Activated T-helper 17 cell treated with anti-CD3 and anti-CD28 coated beads, Interleukin-2, amount 50 U/mL, for 72 hours (primary cell): Measurements from ENCODE around the gene FCAMR. TPM values are rescaled to one million over a fixed set of nuclear protein-coding genes. Genes with fewer than 3 reads are reported as not detected.
A peak's percentile ranks its signal among the peaks of the same experiment; 100 is the strongest.

Experiments used
- ATAC-seq: fragments of 150-1000 bp; cut with Tn5 transposase; replicated peaks from 2 replicates; pipeline ENCODE4 v1.10.0; 2021; ENCODE audit warnings: mild to moderate bottlenecking, moderate library complexity
- H3K27ac Mint-ChIP-seq: one replicate; pipeline ENCODE4 v1.8.0; 2022; ENCODE audit warnings: mixed read lengths
- H3K27me3 Mint-ChIP-seq: one replicate; pipeline ENCODE4 v1.8.0; 2022; ENCODE audit warnings: mixed read lengths
- H3K36me3 Mint-ChIP-seq: one replicate; pipeline ENCODE4 v1.8.0; 2022; ENCODE audit warnings: low read depth, mild to moderate bottlenecking, mixed read lengths
- H3K4me1 Mint-ChIP-seq: one replicate; pipeline ENCODE4 v1.8.0; 2022; ENCODE audit warnings: mixed read lengths
- H3K4me3 Mint-ChIP-seq: one replicate; pipeline ENCODE4 v1.8.0; 2022; ENCODE audit warnings: mild to moderate bottlenecking, mixed read lengths
- H3K9me3 Mint-ChIP-seq: one replicate; pipeline ENCODE4 v1.8.0; 2022; ENCODE audit warnings: mixed read lengths
- total RNA-seq, 2 donors: library from RNA; stranded (reverse); gene quantifications; one replicate each; pipeline ENCODE4 v1.2.3, GENCODE V29; 2022

FCAMR gene
- total RNA-seq, 2 donors from 2014 or later, result not detected

DNA sequence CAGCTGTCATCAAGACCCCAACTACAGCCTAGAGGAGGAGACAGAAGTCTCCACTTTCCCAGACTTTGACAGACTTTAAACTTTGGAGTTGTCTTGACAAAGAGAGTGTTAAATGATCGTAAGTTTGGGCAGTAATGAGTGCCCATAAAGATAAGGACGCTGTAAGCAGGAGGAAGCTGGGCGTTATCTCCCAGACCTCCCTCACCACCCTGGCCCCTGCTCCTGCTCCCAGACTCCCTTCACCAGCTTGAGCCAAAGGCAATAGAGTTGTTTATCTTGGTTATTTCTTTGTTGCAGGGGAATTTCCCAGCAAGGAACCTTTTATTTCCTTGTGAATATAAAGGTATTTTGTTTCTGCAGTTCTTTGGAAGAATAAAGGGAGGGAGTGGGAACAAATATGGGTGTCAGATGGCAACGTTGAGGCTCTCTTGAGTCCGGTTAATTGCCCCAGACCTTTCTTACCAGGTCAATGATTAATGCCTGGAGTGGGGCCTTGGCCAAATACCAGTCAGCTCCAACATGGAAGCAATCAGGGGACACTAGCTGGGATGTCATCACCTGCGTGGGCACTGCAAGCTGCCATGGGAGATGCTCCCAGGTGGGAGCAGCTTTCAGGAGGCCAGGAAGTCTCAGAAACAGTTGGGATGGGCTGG lies 28.4 kb downstream of the FCAMR start:
- Mint-ChIP-seq H3K36me3 (no peaks in the 10 kb centered on the region), H3K9me3 (no peaks in the 10 kb centered on the region), H3K27ac (no peak overlapping the region), H3K4me3 (no peak overlapping the region), H3K4me1 (no peaks in the 10 kb centered on the region), H3K27me3 (peaks cover 12% of the 10 kb centered on the region)
- ATAC-seq, result no peak

- no peak for ATAC-seq
- H3K36me3 Mint-ChIP-seq, result no peaks in the 10 kb centered on the region
- H3K27ac Mint-ChIP-seq, result no peak overlapping the region
- H3K27me3 Mint-ChIP-seq, result peaks cover 4% of the 10 kb centered on the region
- H3K4me3 Mint-ChIP-seq, result no peak overlapping the region
- H3K9me3 Mint-ChIP-seq, result no peaks in the 10 kb centered on the region
- H3K4me1 Mint-ChIP-seq, result no peaks in the 10 kb centered on the region
Observed at GRCh38 chr1:206940588-206940936, 29.7 kb downstream of the FCAMR start.

DNA sequence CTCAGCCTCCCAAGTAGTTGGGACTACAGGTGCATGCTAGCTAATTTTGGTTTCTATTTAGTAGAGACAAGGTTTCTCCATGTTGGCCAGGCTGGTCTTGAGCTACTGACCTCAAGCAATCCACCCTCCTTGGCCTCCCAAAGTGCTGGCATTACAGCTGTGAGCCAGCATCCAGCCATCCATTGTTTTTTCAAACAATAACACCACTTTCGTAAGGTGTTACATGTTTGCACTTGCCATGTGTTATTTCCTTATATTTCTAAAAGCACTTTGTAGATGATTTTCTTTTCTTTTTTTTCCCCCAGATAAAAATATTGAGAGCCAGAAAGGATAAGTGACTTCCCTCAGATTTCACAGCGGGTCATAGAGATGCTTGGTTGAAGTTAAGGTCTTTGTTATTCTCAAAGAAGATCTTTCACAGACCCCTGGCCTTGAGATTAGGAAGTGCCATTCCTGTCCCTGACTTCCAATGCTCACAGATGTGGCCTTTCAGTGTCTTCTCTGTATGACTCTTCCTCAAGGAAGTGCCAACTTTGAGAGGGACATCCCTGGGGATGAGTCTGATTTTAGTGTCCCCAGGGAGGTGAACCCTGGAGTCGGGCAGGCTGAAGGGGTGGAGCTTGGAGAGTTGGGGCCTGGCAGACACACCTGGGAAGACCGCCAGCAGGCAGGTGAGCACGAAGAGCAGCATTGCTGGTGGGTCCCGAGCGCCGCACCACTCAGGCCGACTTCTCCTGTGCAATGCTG lies 30.2 kb downstream of the FCAMR start:
- no peaks in the 10 kb centered on the region for H3K9me3 Mint-ChIP-seq
- no peak overlapping the region for H3K4me3 Mint-ChIP-seq
- H3K36me3 Mint-ChIP-seq, result no peaks in the 10 kb centered on the region
- no peaks in the 10 kb centered on the region for H3K4me1 Mint-ChIP-seq
- no peak overlapping the region for H3K27ac Mint-ChIP-seq
- ATAC-seq, result no peak
- H3K27me3 Mint-ChIP-seq, result peaks cover 4% of the 10 kb centered on the region

- no peak overlapping the region for H3K27ac Mint-ChIP-seq
- H3K36me3 Mint-ChIP-seq, result no peaks in the 10 kb centered on the region
- H3K27me3 Mint-ChIP-seq, result peaks cover 4% of the 10 kb centered on the region
- H3K9me3 Mint-ChIP-seq, result no peaks in the 10 kb centered on the region
- ATAC-seq, result no peak
- no peak overlapping the region for H3K4me3 Mint-ChIP-seq
- H3K4me1 Mint-ChIP-seq, result no peaks in the 10 kb centered on the region
Observed at GRCh38 chr1:206939131-206939530, 31.1 kb downstream of the FCAMR start.

DNA sequence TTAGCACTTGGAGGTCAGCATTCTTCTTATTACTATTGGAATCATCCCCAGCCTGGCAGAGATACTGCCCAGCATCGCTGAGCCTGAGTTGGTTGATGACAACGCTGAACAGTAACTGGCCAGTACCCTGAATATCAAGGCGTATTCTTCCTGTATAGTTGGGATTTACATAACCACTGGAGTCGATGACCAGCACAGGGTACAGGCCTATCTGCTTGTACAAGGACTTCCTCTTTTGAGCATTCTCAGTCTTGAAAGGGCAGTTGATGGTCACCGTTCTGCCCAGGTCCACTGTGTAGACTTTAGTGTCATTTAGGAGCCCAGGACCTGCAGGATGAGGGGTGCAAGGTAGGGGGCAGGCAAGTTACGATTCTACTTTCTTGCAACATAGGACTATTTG lies 32.8 kb downstream of the FCAMR start:
- no peak overlapping the region for H3K4me3 Mint-ChIP-seq
- H3K27ac Mint-ChIP-seq, result no peak overlapping the region
- H3K9me3 Mint-ChIP-seq, result no peaks in the 10 kb centered on the region
- no peaks in the 10 kb centered on the region for H3K27me3 Mint-ChIP-seq
- no peaks in the 10 kb centered on the region for H3K4me1 Mint-ChIP-seq
- no peak for ATAC-seq
- no peaks in the 10 kb centered on the region for H3K36me3 Mint-ChIP-seq

DNA sequence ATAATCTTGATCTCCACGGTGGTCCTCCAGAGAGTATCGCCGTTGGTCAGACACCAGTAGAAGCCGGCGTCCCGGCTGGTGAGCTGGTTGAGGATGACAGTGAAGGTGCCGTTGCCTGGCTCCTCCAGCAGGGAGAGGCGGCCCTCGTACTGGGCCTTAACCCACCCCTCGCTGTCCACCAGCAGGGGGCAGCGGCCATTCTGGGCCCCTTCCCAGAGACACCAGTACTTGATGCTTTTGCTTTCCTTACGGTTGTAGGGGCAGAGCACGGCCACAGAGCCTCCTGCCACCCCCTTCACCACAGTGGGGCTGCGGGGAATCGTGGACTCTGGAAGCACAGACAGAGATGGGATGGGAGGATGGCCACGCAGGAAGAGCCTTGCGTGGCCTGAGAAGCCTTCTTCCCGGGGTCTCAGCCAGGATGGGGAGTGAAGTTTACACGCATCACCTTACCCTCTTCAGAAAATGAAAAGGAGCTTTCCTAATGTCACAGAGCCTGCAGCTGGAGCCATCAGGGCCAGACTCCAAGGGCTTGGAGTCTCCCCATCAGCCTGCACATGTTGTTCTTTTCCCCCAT lies 34.7 kb downstream of the FCAMR start:
- H3K9me3 Mint-ChIP-seq, result no peaks in the 10 kb centered on the region
- no peaks in the 10 kb centered on the region for H3K27me3 Mint-ChIP-seq
- H3K36me3 Mint-ChIP-seq, result no peaks in the 10 kb centered on the region
- no peak overlapping the region for H3K27ac Mint-ChIP-seq
- peaks cover 10% of the 10 kb centered on the region for H3K4me1 Mint-ChIP-seq
- peak; percentile 47 for ATAC-seq
- no peak overlapping the region for H3K4me3 Mint-ChIP-seq

DNA sequence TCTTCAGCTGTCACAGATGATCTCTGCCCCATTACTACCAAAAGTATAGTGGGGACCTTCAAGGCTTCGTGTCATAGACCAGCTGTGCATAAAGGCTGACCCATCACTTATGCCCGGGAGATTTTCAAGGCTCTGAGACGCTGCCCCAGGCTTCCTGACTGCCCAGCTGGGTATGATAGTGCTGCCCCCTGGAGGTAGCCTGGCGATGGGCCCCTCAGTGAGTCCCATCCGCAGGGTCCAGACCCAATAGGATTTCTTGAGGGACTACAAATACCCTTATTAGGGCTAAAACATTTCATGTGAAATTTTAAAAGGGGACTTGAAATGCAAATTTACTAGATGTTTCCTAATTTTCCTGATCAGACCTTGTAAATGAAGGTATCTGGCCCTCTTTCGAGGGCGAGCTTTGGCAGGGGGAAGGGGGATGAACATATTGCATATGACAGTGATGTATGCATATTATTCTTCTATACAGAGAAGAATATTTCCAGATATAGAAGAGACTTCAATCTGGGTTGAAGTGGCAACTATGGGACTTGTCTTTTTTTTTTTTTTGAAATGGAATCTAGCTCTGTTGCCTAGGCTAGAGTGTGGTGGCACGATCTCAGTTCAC lies 36.8 kb downstream of the FCAMR start:
- H3K36me3 Mint-ChIP-seq, result no peaks in the 10 kb centered on the region
- no peak overlapping the region for H3K4me3 Mint-ChIP-seq
- ATAC-seq, result peak; percentile 53
- peaks cover 21% of the 10 kb centered on the region for H3K4me1 Mint-ChIP-seq
- H3K27me3 Mint-ChIP-seq, result no peaks in the 10 kb centered on the region
- H3K27ac Mint-ChIP-seq, result no peak overlapping the region
- H3K9me3 Mint-ChIP-seq, result no peaks in the 10 kb centered on the region

DNA sequence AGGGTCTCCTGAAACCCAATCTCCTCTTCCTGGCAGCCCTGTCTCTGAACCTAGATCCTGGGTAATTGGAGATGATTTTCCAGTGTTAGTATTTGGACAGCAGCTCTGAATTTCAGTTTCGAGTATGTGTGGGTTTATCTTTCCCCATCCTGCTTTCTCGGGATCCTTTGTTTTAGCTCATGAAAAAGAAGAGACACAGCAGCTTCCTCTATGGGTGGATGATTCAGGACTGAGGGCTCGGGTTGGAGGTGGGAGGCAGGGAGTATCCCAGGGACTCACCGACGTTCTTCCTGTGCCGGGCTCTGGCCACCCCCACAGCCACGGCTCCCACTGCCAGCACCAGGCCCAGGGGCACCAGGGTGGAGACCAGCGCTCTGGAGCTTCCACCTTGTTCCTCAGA lies 38.1 kb downstream of the FCAMR start:
- H3K4me3 Mint-ChIP-seq, result peak overlapping the region; percentile 83
- H3K36me3 Mint-ChIP-seq, result no peaks in the 10 kb centered on the region
- no peak overlapping the region for H3K27ac Mint-ChIP-seq
- no peaks in the 10 kb centered on the region for H3K27me3 Mint-ChIP-seq
- peaks cover 21% of the 10 kb centered on the region for H3K4me1 Mint-ChIP-seq
- no peak for ATAC-seq
- no peaks in the 10 kb centered on the region for H3K9me3 Mint-ChIP-seq

DNA sequence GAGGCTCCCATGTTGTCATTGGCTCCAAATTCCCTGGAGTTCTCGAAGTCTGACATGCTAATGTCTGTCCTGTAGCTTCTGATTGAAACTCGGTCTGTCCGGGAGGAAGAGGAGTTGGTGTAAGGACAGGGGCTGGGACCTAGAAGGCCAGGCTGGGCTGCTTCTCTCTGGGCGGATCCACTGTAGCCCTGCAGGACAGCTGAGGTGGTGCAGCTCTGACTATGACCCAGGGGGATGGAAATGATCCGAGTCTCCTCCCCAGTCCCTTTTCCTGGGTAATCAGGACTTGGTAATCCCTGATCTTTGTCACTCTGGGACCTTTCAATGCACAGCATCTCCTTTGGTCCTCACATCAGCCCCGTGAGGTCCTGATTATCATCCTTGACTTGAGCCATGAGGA lies 38.6 kb downstream of the FCAMR start:
- Mint-ChIP-seq H3K4me1 (peaks cover 21% of the 10 kb centered on the region), H3K27ac (peak overlapping the region; percentile 93), H3K4me3 (peak overlapping the region; percentile 83), H3K36me3 (no peaks in the 10 kb centered on the region), H3K27me3 (no peaks in the 10 kb centered on the region), H3K9me3 (no peaks in the 10 kb centered on the region)
- ATAC-seq, result no peak

DNA sequence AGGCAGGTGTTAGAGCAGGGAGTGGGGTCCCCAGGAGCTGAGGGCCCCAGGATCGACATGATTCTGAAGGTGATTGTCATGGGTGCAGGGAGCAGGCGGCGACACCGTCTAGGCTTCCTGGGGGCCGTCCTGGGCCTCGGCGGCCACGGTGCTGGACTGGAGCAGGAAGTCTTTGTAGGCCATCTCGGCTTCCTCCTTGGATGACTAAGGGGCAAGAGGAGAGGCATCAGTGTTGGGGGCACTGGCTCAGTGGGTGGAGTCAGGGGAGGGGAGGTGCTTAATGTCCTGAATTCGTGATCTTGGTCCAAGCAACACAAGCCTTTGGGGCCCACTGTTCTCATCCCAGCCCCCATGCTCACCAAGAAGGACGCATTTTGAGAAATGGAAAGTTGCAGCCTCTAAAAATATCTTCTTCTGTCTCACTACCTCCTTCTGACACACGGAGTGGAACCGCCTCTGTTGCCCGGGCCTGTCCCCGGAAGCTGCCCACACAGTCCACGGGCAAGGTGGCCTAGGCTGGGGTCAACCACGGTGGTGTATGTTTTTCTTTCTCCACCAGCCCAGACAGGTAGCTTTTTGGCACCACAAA lies 40.0 kb downstream of the FCAMR start:
- peaks cover 21% of the 10 kb centered on the region for H3K4me1 Mint-ChIP-seq
- ATAC-seq, result peak; percentile 81
- H3K4me3 Mint-ChIP-seq, result peak overlapping the region; percentile 83
- H3K36me3 Mint-ChIP-seq, result no peaks in the 10 kb centered on the region
- no peaks in the 10 kb centered on the region for H3K9me3 Mint-ChIP-seq
- H3K27ac Mint-ChIP-seq, result peak overlapping the region; percentile 93
- no peaks in the 10 kb centered on the region for H3K27me3 Mint-ChIP-seq

DNA sequence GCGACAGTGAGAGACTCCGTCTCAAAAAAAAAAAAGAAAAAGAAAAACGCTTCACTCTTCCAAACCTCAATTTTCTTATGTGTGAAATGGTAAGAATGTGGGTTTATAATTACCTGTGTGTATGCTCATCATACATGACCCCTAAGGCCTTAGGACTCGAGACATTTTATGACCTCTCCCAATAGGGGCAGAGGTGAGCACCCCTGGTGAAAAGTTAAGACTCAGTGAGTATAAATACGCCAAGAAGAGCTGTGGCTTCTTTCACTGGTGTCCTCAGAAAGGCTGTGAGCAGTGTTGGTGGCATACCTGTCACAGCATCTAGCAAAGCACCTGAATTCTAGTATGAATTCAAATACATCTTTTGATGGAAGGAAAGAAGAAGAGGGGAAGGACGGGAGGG lies 40.7 kb downstream of the FCAMR start:
- no peaks in the 10 kb centered on the region for H3K27me3 Mint-ChIP-seq
- no peaks in the 10 kb centered on the region for H3K9me3 Mint-ChIP-seq
- ATAC-seq, result no peak
- no peaks in the 10 kb centered on the region for H3K36me3 Mint-ChIP-seq
- H3K4me1 Mint-ChIP-seq, result peaks cover 21% of the 10 kb centered on the region
- peak overlapping the region; percentile 83 for H3K4me3 Mint-ChIP-seq
- peak overlapping the region; percentile 93 for H3K27ac Mint-ChIP-seq

DNA sequence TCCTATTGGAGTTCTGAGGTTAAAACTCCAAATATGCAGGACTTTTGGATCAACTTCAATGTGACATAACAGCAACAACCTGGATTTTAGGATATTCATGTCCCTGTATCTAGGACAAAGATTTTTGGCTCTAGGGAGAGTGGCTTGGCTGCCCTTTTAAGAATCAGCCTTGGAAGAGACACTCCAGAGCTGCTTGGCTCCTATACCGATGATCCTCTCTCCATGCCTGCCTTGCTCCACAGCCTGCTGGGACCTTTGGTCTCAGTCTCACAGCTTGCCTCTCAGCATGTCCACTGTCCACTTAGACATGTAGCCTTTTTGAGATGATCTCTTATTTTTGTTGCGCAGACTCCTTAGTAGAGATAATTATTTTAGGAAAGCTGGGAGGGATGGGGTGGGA lies 44.0 kb downstream of the FCAMR start:
- no peak overlapping the region for H3K27ac Mint-ChIP-seq
- H3K36me3 Mint-ChIP-seq, result peaks cover under 1% of the 10 kb centered on the region
- H3K27me3 Mint-ChIP-seq, result no peaks in the 10 kb centered on the region
- peaks cover 18% of the 10 kb centered on the region for H3K4me1 Mint-ChIP-seq
- ATAC-seq, result no peak
- no peak overlapping the region for H3K4me3 Mint-ChIP-seq
- no peaks in the 10 kb centered on the region for H3K9me3 Mint-ChIP-seq

GRCh38 chr1:206925106-206925736 lies 45.0 kb downstream of the FCAMR start:
- peak; percentile 65 for ATAC-seq
- Mint-ChIP-seq H3K9me3 (no peaks in the 10 kb centered on the region), H3K4me1 (peaks cover 16% of the 10 kb centered on the region), H3K36me3 (peaks cover 11% of the 10 kb centered on the region), H3K27me3 (no peaks in the 10 kb centered on the region), H3K27ac (no peak overlapping the region), H3K4me3 (no peak overlapping the region)

- Mint-ChIP-seq H3K36me3 (peaks cover 17% of the 10 kb centered on the region), H3K27me3 (no peaks in the 10 kb centered on the region), H3K4me1 (peaks cover 13% of the 10 kb centered on the region), H3K4me3 (no peak overlapping the region), H3K27ac (no peak overlapping the region), H3K9me3 (no peaks in the 10 kb centered on the region)
- peak; percentile 8 for ATAC-seq
Observed at GRCh38 chr1:206924592-206925105, 45.6 kb downstream of the FCAMR start.
